Activated effector memory CD4-positive, alpha-beta T cell treated with Interleukin-2 at 50 U/mL for 16 hours (primary cell): ENCODE measurements around the gene RADIL.

Experiments used
- DNase-seq: peaks from one replicate; pipeline ENCODE4 v3.0.0-alpha.2; 2020

The RADIL gene

DNA sequence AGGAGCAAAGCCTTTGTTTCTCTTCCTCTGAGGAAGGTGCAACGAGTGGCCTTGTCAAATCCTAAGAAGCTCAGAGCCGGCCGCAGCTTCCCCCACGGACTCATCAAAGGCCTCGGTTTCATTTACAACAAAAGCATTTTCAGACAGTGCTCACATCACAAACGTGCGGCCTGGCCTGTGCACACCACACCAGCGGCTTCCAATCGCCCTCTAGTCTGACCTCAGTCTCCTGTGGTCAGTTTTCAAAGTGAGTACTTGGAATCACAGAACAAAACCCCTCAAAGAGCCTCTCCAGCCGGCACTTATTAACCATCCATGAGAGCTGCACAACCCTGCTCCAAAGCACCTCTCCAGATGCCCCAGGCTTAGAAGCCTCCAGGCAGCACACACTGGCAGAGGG, 3.3 kb downstream of the RADIL start:
- no peak for DNase-seq

DNA sequence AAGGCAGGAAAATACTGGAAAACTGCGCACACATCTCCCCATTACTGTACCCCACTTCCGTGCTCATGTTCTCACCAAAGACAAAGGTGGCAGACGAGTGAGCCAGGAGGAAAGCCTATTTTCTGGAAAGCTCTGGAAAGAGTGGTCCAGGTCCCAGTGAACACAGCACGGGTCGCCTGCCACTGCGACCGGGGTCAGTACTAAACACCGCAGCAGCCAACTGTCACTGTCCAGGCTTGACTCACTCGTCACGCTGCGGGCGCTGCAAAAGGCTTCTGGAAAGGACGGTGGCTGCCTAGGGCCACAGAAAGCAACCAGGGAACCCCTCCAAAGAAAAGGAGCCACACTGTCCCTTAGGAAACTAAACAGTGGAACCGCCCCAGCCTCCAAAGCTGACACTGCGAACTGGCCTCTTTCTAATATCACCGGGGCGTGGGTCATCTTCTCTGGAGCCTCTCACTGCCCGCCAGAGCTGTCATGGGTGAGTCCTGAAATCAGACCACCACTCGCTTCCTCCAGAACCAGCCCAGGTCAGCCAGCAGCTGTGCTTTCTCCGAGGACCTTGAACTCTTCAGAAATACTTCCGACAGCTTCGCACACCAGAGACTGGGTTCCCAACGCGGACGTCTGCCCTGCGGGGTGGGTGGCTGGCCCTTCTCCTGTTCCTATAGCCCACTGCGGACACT, 4.0 kb downstream of the RADIL start:
- DNase-seq, result no peak

DNA sequence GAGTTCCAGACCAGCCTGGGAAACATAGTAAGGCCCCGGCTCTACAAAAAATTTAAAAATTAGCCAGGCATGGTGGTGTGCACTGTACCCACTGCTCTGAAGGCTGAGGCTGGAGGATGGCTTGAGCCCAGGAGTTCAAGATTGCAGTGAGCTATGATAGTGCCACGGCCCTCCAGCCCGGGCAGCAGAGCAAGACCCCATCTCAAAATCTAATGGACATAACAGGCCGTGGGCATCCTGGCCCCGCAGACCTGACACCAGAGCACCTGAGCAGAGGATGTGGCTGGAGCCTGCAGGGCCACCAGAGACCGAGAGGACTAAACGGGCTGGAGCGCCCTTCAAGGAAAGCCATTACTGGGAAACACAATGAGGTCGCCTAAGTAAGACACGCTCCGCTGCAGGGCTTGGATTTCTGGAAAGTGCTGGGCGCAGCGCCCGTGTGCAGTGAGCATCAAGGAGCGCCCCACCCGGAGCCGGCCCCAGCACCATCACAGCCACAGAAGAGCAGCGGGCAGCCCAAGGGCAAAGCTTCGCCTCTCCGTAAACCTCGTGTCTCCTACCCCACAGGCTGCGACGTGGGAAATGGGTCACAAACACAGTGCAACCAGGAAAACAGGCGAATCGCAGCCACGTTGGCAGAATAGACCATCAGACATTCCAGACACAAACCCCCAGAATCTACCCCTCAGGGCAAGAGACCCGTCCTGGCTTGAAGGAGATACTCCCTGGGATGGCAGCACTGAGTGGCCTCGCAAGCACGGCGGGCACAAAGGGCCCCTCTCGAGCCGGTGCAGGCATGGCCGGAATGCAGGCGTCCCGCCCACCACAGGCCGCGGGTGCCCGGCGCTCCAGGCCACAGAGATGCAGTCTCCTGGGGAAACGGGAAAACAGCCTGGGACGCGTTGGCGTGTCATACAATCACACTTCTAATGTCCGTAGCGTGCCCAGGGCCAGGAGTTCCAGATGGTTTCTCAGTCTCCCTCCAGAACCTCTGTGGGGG, 4.9 kb downstream of the RADIL start:
- DNase-seq, result no peak

DNA sequence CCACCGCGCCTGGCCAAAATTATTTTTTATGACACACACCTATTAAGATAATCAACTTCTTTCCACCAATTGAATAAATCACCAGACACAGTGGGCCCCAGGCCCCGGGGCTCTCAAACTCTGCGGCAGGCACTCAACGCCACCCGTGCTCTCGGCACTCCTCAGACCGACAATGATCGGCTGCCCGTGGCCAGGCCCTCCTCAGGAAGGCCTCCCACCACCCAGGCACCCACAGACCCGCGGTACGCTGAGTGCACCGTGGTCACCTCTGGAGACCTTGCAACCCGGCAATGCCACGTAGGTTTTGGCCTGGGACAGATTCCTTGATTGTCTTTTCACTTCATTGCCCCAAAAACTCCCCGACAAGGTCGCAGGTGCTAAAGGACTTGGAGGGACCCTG, 6.9 kb downstream of the RADIL start:
- no peak for DNase-seq

DNA sequence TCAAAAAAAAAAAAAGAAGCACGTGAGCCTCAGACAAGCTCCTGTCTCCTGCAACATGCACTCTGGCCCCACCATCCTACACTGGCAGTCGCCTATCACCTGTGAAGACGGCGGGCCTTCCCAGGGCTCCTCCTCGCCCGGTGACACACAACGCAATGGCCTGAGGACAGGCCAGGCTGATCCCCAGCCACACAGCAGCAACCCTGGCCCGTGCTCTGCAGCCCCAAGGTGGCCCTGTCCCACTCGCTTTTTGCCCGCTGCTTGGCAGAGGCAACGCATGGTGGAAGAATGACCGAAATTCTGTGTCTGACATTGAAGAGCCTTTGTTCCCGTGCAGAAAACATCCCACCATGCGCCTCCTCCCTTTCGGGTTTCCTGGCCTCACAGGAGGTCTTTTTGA, 8.1 kb downstream of the RADIL start:
- DNase-seq, result no peak

DNA sequence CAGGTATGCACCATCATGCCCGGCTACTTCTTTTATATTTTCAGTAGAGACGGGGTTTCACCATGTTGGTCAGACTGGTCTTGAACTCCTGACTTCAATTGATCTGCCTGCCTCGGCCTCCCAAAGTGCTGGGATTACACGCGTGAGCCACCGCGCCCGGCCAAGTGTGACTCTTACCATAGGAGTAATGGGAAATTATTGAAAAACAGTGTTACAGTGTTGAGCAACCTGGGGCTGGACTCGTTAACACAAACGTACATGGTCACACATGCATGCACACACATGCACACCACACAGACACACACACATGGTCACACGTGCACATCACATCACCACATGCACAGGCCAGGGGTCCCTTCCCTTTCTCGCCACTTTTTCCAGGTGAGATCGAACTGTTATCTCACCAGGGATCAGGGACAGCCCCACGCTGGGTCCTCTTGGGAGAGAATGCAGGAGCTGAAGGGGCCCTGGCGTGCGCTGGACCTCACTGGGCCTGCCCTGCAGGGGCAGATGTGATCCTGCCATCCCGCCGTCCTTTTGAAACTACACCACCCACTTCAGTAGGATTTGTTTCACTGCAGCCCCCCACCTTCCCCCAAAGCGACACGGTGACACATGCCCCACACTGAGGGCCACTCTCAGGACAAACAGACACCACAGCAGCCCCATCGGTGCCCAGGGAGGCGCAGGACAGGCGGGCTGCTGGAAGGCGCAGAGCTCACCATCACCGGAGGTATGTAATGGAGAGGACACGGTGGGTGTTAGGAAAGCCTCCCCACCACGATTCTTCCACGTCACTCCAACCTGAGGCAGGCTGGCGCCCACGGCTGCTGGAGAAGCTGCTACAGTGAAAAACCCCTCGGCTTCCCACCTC, 10.2 kb downstream of the RADIL start:
- no peak for DNase-seq

DNA sequence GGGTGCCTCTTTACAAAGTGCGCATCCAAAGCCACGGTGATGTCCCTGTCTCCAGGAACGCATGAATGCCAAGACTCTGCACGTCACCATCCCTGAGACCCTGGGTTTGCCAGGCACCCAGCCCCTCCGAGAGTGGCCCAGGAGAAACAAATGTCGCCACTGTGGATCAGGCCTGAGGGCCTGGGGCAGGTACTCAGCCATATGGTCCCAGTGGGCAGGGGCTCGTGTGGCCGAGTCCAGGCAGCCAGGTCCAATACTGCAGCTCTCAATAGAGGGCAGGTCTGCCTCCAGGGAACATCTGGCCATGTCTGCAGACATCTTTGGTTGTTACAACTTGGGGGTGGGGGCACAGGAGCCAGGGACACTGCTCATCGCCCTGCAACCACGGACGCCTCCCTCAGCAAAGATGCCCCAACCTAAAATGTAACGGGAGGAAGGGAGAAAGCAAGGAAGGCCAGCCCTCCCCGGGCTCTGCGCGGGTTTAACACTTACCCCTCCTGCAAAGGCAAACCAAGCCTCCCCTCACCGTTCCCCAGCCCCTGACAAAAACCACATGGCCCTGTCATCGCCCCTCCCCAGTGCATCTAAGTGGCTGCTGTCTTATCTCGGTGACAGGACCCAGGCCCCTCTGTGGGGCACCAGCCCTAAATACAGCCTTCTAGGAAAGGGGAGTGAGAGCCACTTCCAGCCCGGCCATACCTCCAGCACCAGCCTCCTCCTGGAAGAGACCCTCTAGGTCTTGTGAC, 11.4 kb downstream of the RADIL start:
- DNase-seq, result no peak

DNA sequence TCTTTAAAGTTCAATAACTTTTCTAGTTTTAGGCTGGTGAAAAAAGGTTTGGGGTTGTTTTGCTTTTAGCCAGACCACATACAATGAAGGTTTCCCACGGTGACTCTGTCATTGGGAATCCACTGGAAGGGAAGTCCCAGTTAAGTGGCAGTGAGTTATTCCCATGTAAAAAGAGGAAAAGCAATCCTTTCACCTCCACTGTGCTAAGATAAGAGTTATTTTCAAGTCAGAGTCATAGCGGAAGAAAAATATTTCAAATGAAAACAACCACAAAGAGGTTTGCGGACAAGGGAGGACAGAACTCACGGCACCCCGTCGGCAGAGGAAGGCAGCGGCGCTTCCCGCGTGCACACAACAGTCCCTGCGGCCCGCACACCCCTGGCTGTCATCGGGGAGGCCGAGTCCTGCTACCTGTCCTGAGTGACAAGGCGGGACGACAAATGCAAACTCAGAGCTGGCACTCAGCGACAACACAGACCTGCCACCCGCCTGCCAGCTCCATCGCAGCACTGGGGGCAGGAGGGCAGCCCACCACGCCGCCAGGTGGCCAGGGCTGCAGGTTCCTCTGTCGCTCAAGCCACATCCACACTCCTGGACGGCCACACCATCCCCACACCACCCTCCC, 12.3 kb downstream of the RADIL start:
- no peak for DNase-seq

DNA sequence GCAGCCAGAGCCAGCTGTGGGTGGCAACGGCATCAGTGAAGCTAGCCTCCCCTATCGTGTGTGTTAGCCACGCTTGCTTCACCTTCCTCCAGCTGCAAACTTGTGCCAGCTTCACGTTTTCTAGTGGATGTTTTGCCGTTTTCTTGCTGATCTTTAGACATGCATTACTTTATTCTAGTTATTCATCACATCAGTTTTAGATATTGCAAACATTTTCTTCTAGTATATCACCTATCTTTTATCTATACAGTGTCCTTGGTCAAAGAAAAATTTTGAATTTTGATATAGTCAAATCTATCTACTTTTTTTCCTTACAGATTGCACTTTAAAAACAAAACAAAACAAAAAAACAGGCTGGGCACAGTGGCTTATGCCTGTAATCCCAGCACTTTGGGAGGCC, 15.0 kb downstream of the RADIL start:
- DNase-seq, result no peak

DNA sequence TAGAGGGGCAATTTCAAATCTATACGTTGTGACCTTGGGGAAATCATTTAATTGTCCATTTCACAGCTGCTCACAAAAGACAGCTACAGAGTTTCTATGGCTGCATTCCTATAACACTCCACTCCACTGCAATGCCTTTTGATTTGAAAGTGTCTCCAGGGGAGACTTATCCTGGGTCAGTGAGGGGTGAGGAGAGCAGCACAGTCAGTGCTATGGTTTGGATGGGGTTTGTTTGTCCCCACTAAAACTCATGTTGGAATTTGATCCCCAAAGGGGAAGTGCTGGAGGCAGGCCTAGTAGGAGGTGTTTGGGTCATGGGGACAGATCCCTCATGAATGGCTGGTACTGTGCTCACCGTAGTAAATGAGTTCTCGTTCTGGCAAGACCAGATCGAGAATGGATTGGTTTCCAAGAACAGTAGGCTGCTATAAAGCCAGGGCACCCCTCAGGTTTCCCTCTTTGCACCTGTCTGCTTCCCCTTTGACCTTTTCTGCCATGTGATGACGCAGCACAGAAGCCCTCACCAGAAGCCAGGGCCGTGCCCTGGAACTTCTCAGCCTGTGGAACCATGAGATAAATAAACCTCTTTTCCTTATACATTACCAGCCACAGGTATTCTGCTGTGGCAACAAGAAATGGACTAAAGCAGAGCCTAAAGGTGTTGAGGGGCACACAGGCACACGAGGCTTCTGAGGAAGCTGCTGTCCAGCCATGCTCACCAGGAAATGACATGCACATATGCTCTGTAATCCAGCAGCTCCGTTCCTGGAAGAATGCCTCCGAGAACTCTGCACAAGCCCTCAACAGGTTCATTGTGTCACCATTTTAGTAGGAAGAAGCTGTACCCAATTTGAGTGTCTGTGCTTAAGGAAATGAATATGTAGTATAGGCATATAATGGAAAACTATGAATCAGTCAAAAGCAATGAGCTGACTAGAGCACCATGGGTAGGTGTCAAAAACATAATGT, 16.7 kb downstream of the RADIL start:
- no peak for DNase-seq

DNA sequence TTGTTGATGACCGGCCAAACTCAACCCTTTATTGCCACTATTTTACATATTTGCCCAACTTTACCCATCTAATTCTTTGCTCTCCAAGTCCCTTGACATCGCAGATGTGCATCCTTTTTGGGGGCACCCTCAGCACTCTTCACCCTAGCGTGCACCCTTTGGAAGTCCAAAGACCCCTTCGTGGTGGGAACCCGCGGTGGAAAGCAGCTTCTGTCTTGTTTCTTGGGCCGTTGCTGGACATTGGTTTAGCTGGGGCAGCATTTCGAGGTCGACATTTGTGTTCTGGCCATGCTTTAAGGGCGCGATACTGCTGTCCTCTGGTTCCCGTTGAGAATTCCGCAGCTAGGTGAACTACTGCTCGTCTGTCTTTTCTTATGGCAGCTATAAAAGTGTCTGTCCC, 21.4 kb downstream of the RADIL start:
- DNase-seq, result no peak

DNA sequence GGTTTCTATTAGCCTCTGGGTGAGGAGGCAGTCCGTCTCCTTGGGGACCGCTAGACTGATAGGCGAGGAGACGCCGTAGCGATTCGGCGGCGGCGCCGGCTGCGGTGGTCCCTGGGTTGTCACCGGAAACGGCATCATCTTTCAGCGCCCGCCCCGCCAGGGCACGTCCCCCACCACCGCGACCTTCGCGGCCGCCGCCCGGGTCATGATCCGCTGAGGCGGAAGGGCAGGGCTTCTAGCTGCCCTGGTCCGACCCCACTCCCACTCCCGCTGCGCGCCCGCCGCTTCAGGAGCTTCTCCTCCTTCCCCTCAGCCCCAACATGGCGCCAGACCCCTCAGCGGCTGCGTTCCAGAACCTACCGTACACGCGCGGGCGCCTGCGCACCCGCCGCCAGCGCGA, 21.8 kb downstream of the RADIL start, which contains the start of gene PAPOLB:
Gene PAPOLB (minus strand): TSS at position 358 of the 400 bp plus-strand sequence. CDS start 220 bp downstream, at position 138.
- DNase-seq, result no peak

DNA sequence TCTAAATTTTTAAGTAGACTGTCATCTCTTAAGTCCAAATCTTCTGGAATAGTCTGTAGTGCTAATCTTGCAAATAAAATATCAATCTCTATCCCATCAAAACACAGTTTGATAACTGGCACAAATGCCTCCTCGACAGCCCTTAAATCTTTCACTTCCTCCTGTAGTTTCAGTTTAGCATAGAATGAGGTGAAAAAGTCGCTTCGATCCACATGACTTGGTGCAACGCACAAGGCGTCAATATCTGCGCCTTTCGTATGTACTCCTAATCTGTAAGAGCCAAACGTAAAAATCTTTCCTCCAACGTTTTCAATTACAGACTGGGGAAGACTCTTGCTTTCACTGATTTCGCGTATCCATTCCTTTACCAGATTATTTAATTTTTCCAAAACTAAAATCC, 22.3 kb downstream of the RADIL start:
- DNase-seq, result no peak

DNA sequence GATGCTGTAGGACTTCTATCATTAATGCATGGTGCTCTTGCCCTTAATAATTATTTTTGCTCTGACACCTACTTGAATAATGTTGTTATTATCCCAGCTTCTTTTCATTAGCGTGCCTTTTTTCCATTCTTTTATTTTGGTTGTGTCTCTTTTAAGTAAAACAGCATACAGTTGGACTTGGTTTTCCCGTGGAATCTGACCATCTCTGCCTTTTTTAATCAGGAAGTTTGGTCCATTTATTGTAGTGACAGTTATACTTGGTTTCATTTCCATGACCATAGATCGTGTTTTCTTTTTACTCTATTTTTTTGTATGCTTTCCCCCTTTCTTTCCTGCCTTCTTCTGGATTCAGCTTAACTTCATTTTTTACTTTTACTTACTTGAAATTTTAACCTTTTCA, 26.3 kb downstream of the RADIL start:
- DNase-seq, result no peak

DNA sequence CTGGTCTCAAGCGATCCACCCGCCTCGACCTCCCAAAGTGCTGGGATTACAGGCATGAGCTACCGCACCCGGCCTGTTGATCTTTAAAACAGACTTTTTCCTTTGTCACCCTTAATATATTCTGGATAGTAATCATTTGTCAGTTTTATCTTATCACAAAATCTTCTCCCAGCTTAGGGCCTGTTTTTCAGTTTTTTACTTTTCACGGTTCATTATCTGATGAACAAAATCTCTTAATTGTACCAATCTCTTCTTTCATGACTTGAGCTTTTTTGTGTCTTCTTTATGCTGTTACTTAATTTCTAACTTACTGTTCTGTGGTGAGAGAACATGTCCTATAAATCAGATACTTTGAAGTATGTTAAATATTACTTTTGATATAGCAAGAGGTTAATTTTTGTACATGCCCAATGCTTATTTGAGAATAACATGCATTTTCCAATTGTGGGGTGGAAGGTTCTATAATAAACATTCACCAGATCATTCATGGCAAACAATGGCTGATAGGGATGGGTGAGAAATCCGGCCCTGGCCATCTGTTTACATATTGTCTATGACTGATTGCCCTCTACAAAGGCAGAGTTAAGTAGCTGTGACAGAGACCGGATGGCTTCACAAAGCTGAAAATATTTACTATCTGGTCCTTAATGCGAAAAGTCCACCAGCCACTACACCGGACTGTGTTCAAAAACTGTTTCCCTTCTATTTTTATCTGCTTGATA, 27.0 kb downstream of the RADIL start:
- no peak for DNase-seq

DNA sequence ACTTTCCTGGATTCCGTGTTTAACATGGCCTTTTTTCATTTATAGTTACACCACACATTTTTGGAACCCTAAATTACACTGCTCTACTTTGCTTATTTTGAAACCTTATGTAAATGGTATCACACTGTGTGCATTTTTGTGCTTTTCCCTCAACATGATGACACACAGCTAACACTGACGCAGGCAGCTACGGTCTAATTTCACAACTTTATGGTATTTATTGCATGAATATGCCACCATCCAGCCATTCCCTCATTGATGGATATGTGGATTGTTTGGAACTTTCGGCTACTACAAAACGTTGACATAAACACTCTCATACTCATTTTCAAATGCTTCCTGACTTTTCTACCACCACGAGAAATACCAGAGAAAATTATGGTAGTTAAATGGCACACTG, 28.6 kb downstream of the RADIL start:
- DNase-seq, result no peak

DNA sequence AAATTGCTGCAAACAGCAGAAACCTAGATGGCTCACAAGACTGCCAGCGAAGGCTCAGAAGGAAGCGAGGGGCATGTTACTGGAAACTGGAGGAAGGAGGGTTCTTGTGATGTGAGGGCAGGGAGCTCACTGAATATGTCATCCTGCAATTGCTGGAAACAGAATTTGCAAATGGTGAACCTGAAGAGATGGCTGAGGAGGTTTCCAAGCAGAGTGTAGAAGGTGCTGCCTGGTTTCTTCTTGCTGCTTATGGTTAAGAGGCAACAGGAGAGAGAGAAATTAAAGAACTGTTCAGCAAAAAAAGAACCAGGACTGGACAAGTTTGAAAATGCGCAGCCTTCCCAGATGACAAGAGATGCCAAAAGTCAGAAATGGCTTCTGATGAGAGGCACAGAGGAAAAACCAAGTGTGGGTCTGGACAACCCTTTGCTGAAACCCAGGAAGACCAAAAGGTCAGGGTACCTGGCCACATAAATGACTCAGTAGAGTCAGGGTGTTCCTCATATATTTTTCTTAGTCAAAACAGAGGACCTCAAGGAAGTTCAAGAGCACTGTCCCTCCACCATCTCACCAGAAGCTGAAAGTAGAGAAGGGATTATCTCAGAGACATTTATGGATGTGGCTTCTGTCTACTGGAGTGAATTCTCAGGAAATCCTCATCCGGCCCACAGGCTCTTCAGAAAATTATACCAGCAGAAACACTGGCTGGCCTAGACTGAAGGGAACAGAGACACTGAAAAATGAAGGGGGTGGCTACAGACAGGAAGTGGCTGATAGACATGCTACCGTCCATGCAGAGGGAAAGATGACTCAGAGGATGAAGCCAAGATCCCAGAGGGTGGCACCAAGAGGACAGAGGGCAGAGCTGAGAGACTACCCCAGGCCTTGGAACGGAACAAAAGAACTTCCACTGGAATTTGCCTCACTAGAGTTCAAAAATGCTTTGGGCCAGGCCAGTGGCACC, 31.8 kb downstream of the RADIL start:
- DNase-seq, result no peak

DNA sequence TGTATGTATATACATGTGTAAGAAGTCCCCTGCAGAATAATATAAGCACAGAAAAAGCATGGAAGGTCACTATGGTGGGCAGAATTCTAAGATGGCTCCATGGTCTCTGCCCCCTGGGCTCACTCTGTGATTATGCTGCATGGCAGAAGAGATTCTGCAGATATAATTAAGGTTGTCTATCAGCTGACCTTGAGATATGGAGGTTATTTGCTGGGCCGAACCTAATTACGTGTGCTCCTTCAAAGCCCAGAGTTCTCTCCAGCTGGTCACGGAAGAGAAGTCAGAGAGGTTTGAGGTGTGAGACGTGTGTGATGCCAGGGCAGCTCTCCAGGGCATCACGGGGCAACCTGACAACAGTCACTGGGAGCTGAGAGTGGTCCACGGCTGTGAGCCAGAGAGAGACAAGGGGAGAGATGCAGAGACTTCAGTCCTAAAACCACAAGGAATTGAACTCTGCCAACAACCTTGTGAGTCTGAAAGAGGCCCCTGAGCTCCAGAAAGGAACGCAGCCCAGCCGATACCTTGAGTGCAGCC, 33.2 kb downstream of the RADIL start:
- DNase-seq, result no peak
